MM.1S (cell line): ENCODE data around the gene ITGAV.

Experiments
- DNase-seq: peaks from one replicate; pipeline ENCODE4 v3.0.0-alpha.2; 2015
- H2AFZ ChIP-seq: fragments of 300-600 bp; sonication (generic); 2 replicates; pipeline ENCODE4 v1.6.0; 2016; ENCODE audit warnings: antibody characterized with exemption, low read length
- H3F3A ChIP-seq: fragments of 300-600 bp; sonication (generic); 2 replicates; pipeline ENCODE4 v1.6.1; 2016; ENCODE audit warnings: mild to moderate bottlenecking, antibody characterized with exemption, low read length, moderate library complexity, mixed read lengths; ENCODE audit not compliant: insufficient read depth
- H3K27ac ChIP-seq: fragments of 300-600 bp; sonication (generic); 2 replicates; pipeline ENCODE4 v1.5.1; 2016; ENCODE audit warnings: mild to moderate bottlenecking, low read length
- H3K27me3 ChIP-seq: fragments of 300-600 bp; sonication (generic); replicated peaks from 2 replicates; pipeline ENCODE4 v1.6.0; 2016; ENCODE audit warnings: low read length; ENCODE audit not compliant: insufficient read depth
- H3K36me3 ChIP-seq: fragments of 300-600 bp; sonication (generic); replicated peaks from 2 replicates; pipeline ENCODE4 v1.6.1; 2016; ENCODE audit warnings: mild to moderate bottlenecking, low read length, mixed read lengths; ENCODE audit not compliant: insufficient read depth
- H3K4me1 ChIP-seq: fragments of 300-600 bp; sonication (generic); 2 replicates; pipeline ENCODE4 v1.6.1; 2016; ENCODE audit warnings: low read length, mixed read lengths
- H3K4me2 ChIP-seq: fragments of 300-600 bp; sonication (generic); 2 replicates; pipeline ENCODE4 v1.6.0; 2016; ENCODE audit warnings: low read depth, low read length
- H3K4me3 ChIP-seq: fragments of 300-600 bp; sonication (generic); 2 replicates; pipeline ENCODE4 v1.5.1; 2016; ENCODE audit warnings: low read length, mixed read lengths
- H3K79me2 ChIP-seq: fragments of 300-600 bp; sonication (generic); 2 replicates; pipeline ENCODE4 v1.6.1; 2016; ENCODE audit warnings: mixed run types, low read length, mixed read lengths
- H3K9ac ChIP-seq: fragments of 300-600 bp; sonication (generic); 2 replicates; pipeline ENCODE4 v1.6.1; 2016; ENCODE audit warnings: low read length, mixed read lengths
- H3K9me2 ChIP-seq: fragments of 300-600 bp; sonication (generic); replicated peaks from 2 replicates; pipeline ENCODE4 v1.6.1; 2016; ENCODE audit warnings: mild to moderate bottlenecking, low read length, mixed read lengths; ENCODE audit not compliant: insufficient read depth
- H3K9me3 ChIP-seq: fragments of 300-600 bp; sonication (generic); replicated peaks from 2 replicates; pipeline ENCODE4 v1.6.1; 2016; ENCODE audit warnings: mild to moderate bottlenecking, low read length, mixed read lengths; ENCODE audit not compliant: insufficient read depth
- H4K20me1 ChIP-seq: fragments of 300-600 bp; sonication (generic); 2 replicates; pipeline ENCODE4 v1.6.1; 2016; ENCODE audit warnings: mild to moderate bottlenecking, low read length, moderate library complexity, mixed read lengths; ENCODE audit not compliant: insufficient read depth
- EZH2 ChIP-seq: fragments of 300-600 bp; sonication (generic); optimal IDR thresholded peaks from 2 replicates; pipeline ENCODE3; 2017; ENCODE audit warnings: low read depth, mild to moderate bottlenecking, antibody characterized with exemption, low read length, mixed read lengths
- EZH2phosphoT487 ChIP-seq: fragments of 300-600 bp; sonication (generic); IDR thresholded peaks from 2 replicates; pipeline ENCODE4 v1.6.1; 2018; ENCODE audit warnings: antibody characterized with exemption, low read length
- TF ChIP-seq, protein P1 (sequence below): fragments of 300-600 bp; sonication (generic); IDR thresholded peaks from 2 replicates; pipeline ENCODE4 v1.5.1; 2016; ENCODE audit warnings: antibody characterized with exemption, low read length, mixed read lengths

The ITGAV gene

DNA sequence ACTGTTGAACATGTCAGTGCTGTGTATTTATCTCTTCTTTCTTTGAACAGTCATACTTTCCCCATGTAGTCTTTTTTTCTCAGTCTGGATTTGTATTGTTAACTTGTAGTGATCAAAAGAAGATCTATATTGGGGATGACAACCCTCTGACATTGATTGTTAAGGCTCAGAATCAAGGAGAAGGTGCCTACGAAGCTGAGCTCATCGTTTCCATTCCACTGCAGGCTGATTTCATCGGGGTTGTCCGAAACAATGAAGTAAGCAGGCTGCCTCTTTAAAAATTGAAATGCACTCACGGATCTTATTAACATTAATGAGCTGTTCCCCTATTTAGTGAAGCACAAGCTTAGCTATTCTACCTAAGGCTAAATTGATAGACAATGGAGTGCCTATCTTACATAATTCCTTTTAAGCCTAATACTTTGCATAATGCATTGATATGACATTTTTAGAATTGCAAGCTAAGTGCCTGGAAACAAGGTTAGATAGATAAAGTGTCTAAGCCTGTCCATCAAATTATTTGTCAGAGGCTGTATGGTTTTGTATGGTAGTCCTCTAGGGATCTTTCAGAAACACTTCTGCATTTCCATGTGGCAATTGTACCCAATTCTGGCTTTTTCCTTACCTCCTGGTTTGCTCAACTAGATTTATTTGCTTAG is 74.7 kb downstream of the ITGAV start:
- no peak for TF ChIP-seq EZH2phosphoT487
- TF ChIP-seq, protein P1, sequence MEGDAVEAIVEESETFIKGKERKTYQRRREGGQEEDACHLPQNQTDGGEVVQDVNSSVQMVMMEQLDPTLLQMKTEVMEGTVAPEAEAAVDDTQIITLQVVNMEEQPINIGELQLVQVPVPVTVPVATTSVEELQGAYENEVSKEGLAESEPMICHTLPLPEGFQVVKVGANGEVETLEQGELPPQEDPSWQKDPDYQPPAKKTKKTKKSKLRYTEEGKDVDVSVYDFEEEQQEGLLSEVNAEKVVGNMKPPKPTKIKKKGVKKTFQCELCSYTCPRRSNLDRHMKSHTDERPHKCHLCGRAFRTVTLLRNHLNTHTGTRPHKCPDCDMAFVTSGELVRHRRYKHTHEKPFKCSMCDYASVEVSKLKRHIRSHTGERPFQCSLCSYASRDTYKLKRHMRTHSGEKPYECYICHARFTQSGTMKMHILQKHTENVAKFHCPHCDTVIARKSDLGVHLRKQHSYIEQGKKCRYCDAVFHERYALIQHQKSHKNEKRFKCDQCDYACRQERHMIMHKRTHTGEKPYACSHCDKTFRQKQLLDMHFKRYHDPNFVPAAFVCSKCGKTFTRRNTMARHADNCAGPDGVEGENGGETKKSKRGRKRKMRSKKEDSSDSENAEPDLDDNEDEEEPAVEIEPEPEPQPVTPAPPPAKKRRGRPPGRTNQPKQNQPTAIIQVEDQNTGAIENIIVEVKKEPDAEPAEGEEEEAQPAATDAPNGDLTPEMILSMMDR, result no peak
- TF ChIP-seq EZH2, result no peak
- Histone ChIP-seq H3K27me3 (no peaks in the 10 kb centered on the region), H3K36me3 (peaks cover under 1% of the 10 kb centered on the region; the same call in 1 of the 2 replicates), H2AFZ (no peak overlapping the region), H3K4me3 (no peak overlapping the region), H3K27ac (no peak overlapping the region), H3F3A (no peaks in the 10 kb centered on the region), H4K20me1 (no peaks in the 10 kb centered on the region), H3K9ac (no peak overlapping the region), H3K9me3 (no peaks in the 10 kb centered on the region), H3K79me2 (no peaks in the 10 kb centered on the region), H3K9me2 (no peaks in the 10 kb centered on the region), H3K4me1 (no peaks in the 10 kb centered on the region), H3K4me2 (no peak overlapping the region)
- DNase-seq, result no peak

GRCh38 chr2:186669146-186669545 is 79.3 kb downstream of the ITGAV start:
- Histone ChIP-seq H3K9ac (no peak overlapping the region), H3K4me1 (no peaks in the 10 kb centered on the region), H3K4me3 (no peak overlapping the region), H3K27me3 (no peaks in the 10 kb centered on the region), H3K9me3 (no peaks in the 10 kb centered on the region), H3K79me2 (no peaks in the 10 kb centered on the region), H3K9me2 (no peaks in the 10 kb centered on the region), H3F3A (no peaks in the 10 kb centered on the region), H2AFZ (no peak overlapping the region), H3K27ac (no peak overlapping the region), H3K36me3 (peaks cover 5% of the 10 kb centered on the region; the same call in 1 of the 2 replicates), H4K20me1 (no peaks in the 10 kb centered on the region), H3K4me2 (no peak overlapping the region)
- no peak for DNase-seq
- TF ChIP-seq EZH2phosphoT487 (no peak), EZH2 (no peak)
- TF ChIP-seq, protein P1, result no peak

DNA sequence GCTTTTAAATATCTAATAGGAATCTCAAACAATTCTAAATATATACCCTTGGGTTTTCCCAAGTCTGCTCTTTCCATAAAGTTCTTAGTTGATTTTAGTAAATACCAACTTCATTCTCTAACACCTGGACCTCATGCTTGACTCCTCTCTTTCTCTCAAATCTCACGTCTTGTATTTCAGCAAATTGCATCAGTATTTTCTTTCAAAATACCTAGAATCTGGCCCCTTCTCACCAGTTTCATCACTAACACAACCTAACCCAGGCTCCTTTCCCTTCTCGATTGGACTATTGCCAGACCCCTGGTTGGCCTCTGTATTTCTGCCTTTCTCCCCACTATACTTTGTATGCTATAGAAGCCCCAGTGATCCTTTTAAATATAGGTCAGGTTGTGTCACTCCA is 81.0 kb downstream of the ITGAV start:
- DNase-seq, result no peak
- no peaks in the 10 kb centered on the region for H4K20me1 ChIP-seq
- no peaks in the 10 kb centered on the region for H3K79me2 ChIP-seq
- TF ChIP-seq EZH2, result no peak
- TF ChIP-seq, protein P1, result no peak
- TF ChIP-seq EZH2phosphoT487, result no peak
- no peak overlapping the region for H3K4me3 ChIP-seq
- no peaks in the 10 kb centered on the region for H3K9me2 ChIP-seq
- H3K9me3 ChIP-seq, result no peaks in the 10 kb centered on the region
- H3K36me3 ChIP-seq, result peaks cover 5% of the 10 kb centered on the region; the same call in 1 of the 2 replicates
- H2AFZ ChIP-seq, result no peak overlapping the region
- H3F3A ChIP-seq, result no peaks in the 10 kb centered on the region
- H3K27me3 ChIP-seq, result no peaks in the 10 kb centered on the region
- no peak overlapping the region for H3K9ac ChIP-seq
- no peak overlapping the region for H3K27ac ChIP-seq
- H3K4me2 ChIP-seq, result no peak overlapping the region
- H3K4me1 ChIP-seq, result no peaks in the 10 kb centered on the region
